GM21786 (cell line): Measurements from ENCODE around the gene GARIN5B.

ENCODE experiments used
- ATAC-seq: cut with Tn5 transposase; IDR thresholded peaks from one replicate; pipeline ENCODE4 v1.9.1; 2021; ENCODE audit not compliant: unreplicated experiment

The GARIN5B gene

DNA sequence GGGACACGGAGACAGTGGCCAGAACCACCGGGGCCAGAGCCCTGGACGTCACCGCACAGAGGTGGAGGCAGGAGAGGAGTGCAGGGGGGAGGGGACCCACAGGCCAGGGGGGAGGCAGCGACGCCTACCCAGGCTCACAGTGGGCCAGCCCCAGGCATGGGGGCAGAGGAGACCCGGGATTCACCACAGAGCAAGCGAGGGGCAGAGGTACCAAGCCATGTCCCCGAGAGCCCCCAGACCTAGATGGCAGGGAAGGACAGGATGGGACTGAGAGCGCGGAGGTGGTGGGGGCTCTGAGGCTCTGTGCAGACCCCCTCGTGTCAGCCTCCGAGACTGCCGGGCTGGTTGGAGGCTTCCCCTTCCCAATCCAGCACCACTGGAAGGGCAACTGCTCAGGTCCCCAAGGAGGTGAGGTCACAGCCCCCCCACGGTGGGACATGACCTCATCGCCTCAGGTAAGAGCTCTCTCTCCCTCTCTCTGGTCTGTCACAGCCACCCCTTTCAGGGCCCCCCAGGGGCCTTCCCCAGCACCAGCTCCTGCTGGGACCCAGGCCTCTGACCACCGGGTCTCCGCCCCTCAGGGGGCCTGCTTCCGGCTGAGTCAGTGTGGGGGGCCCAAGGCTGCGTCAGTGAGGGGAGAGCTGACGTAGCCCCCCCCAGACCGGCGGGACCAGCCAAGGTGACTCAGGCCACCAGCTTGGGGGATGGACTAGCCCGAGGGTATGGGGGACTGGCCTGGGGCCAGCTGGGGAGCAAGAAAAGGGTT lies 9.4 kb upstream of the GARIN5B start:
- ATAC-seq: no peak

DNA sequence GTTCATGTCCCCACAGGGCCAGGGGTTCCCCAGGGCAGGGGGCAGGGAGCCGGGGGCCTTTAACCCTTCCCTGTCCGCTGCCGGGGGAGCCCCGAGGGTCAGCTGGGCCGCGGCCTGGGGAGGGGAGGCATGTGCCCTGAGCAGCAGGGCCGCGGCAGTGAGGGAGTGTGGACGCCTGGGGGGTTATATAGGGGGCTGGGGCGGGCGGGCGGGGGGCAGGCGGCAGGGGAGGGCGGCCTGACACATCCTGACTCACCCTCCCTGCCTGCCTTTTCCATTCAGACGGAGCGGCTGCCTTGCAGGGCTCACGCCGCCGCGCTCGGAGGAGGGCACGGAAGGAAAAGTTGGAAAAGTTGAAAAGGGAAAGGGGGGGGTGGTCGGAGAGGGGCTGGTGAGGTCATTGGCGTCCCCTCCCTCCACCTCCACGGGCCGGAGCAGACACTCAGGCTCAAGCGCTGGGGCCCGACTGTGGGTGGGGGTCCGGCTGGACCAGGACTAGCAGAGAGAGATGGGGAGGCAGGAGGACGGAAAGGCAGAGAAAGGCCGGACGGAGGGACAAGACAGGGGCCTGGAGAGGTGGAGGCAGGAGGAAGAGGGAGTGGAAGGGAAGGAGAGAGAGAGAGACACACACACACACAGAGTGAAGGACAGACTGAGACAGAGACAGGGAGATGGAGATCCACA lies 7.4 kb upstream of the GARIN5B start, which contains the start of gene IL11:
Gene IL11, minus strand, starts transcription at position 159 of the 684 bp plus-strand sequence. Its CDS starts 153 bp downstream, at position 6.
- ATAC-seq: no peak

DNA sequence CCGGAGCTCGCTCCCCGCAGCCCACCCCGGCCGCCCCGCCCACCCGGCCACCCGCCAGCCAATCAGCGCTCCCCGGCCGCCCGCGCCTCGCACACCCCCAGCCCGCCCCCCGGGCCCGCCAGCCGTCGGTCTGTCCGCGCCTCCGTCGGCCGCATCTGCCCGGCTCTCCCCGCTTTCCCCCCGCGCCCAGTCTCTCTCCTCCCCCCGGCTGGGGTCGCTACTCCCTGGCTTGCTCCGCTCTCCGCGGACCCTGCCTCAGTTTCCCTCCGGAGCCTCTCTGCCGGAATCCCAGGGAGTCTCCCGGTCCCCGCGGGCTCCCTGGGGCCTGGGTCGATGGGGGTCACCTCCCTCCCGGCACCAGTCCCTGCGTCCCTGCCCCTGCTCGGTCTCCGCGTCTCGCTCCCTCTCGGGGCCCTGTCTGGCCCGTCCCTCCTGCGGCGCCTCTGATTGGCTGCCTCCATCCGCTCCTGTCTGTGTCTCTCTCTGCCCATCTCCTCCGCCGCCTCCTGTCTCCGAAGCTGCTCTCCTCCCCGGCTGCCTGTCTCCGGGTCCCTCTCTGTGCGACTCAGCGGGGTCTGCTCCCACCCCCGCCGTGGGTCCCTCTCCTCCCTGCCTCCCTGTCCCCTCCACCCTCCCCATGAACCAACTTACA lies 6.7 kb upstream of the GARIN5B start:
- ATAC-seq: no peak

DNA sequence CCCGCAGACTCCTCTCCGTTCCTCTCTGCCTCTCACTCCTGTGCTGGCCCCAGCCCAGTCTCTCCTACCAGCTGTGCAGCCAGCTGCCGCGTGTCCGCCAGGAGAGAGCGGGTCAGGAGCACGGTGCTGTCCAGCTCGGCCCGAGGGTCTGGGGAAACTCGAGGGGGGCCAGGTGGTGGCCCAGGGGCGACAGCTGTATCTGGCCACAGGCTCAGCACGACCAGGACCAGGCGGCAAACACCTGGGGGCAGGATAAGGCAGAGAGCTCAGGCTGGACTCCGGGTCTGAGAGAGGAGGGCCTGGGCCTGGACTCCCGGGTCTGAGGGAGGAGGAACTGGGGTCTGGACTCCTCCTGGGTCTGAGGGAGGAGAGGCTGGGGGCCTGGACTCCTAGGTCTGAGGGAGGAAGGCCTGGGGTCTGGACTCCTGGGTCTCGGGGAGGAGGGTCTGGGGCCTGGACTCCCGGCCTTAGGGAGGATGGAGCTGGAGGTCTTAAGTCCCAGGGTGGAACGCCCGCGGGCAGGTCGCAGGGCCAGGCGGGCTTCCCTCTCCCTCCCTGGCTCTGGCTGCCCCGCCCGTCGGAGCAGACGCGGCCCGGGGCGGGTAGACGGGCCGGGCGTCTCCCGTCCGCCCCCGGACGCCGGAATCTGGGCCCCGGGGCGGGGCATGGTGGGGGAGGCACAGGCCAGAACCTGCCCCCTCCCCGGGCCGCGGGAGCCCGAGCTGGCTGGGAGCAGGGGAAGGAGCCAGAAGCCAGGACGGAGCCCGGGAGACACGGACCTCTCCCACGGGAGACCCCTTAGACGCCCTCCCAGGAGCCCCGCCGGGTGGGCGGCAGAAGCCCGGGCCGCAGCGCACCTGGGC lies 5.9 kb upstream of the GARIN5B start:
- no peak for ATAC-seq

DNA sequence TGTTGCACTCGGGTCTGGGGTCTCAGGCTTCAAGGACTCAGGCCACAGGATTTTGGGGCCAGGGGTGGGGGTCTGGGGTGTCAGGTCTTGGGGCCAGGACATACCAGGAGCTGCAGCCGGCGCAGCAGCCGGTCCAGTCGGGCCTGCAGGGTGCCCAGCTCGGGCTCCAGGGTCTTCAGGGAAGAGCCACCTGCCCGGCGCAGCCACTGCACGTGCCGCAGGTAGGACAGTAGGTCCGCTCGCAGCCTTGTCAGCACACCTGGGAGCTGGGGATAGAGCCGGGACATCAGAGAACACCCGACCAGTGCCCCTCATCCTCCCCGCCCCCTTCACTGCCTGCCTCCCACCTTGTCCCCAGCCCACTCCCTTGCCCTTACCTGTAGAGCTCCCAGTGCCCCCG lies 5.0 kb upstream of the GARIN5B start:
- ATAC-seq: no peak

DNA sequence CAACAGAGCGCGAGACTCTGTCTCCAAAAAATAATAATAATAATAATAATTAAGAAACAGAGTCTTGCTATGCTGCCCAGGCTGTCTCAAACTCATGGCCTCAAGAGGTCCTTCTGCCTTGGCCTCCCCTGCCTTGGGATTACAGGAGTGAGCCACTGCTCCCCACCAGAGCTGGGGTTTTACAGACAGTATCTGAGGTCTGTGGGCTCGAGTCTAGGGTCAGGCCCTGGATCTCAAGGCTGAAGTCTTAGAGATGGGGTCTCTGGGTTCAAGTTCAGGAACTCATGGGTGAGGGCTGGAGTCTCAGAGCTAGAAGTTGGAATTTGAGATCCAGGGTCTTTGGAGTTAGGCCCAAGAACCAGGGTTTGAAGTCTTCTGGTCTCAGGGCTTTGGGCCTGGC lies 3.7 kb upstream of the GARIN5B start:
- ATAC-seq: no peak

DNA sequence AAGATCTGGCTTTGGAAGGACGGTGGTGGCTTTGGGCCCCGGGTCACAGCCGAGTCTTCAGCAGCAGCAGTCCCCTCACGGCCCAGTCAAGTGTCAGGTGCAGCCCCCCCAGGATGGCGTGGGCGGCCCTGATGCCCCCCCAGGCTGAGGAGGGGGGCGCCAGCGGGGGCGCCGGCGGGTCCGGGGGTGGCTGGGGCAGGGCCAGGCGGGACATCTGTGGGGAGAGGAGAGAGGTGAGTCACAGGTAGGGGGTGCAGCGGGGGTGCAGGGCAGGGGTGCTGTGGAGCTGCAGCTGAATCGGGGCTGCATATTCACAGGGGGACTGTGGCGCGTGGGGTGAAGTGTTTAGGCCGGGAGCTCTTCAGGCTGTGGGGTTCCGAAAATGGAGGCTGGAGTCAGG lies 2.9 kb upstream of the GARIN5B start:
- no peak for ATAC-seq

DNA sequence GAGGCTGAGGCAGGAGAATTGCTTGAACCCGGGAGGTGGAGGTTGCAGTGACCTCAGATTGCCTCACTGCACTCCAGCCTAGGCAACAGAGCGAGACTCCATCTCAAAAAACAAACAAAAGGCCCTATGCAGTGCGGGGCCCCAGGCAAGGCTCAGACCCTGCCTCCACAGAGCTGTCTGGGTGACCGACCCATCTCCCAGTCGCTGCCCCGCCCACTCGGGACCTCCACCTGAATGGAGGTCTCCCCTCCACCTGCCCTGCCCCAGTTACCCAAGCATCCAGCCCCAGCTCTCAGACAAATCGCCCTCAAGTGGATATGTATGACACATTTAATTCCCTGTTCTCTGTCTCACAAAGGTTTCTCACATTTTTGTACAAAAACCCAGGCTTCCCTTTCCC lies 2.2 kb upstream of the GARIN5B start:
- no peak for ATAC-seq

DNA sequence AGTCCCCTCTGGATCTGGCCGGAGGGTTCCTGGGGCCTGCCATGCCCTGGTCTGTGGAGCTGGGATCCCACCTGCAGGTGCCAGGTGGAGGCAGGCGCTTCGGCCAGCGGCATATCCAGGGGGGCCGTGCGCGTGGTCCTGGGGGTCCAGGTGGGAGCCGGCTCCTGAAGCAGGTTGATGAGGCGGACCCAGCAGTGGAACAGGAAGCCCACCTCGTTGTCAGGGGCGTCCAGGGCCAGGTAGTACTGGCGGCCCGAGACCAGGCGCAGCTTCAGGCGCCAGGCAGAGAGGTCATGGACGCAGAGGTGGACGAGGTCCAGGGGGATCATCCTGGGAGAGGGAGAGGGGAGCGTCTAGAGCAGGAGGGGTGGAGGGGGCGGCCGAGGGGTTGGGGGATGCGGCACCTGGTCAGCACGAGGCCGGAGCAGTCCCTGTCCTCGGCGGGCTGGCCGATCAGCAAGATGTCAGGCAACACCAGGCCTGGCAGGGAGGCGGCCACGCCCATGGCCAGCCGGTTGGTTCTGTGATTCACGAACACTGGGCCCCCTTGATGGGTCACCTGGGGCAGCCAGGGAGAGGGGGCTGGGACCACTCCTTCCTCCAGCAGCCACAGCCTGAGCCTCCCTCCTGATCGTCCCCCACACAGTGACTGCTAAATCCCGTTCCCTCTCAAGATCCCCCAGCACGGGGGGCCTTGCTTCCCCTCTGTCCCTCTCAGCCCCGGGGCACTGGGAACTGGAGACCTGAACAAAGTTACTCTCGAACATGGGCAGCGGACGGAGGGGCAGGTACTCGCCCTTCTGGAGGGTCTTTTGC lies 678 bp downstream of the GARIN5B start:
- ATAC-seq: no peak

DNA sequence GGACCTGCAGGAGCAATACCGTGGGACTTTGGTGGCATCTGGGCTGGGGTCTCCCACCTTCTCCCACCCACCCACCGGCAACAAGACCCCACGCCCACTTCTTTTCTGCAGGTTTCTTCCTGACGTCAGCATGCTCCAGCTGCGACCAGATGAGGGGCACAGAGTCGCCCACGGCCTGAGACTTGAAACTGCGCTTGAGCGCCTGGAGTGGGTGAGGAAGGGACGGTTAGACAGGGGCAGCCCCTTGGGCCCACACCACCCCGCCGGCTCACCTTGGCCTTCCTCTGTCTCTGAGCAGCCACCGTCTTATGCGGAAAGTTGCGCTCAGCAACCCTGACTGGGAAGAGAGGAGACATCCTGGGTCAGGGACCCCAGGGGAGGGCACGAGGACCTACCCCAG lies 2.2 kb downstream of the GARIN5B start:
- no peak for ATAC-seq

DNA sequence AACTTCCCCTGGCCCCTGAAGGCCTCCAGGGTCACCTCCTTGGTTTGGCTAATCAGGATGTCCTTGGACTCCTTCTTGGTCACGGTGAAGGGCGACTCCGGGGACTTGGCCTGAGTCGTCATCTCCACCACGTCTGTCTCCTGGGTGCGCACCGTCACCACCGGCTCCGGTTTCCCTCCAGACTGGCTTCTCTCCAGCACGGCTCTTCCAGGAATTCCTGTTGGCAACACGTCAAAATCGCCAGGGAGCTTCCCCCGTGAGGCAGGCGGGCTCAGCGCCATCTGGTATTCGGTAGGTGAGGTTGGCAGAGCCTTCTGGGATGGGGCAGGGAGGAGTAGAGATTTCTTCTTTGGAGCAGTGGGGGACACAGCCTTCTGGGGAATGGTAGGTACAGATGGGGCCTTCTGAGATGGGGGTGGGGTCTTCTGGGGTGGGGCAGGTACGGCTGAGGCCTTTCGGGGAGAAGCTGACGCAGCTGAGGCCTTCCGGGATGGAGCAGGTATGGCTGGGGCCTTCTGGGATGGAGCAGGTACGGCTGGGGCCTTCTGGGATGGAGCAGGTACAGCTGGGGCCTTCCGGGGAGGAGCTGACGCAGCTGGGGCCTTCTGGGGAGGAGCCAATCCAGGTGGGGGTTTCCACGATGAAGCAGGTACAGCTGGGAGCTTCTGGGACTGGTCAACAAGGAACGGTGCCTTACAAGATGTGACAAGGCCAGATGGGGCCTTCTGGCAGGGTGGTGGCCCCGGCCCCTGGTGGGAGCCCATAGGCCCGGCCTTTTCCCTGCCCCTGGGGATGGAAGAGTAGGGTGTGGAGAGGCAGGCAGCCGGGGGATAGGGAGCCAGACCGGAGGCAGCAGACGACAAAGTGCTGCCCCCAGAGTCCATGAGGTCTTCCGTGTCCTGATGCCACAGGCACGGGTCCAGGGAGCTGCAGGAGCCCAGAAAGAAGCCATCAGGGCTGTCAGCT lies 3.8 kb downstream of the GARIN5B start:
- no peak for ATAC-seq

DNA sequence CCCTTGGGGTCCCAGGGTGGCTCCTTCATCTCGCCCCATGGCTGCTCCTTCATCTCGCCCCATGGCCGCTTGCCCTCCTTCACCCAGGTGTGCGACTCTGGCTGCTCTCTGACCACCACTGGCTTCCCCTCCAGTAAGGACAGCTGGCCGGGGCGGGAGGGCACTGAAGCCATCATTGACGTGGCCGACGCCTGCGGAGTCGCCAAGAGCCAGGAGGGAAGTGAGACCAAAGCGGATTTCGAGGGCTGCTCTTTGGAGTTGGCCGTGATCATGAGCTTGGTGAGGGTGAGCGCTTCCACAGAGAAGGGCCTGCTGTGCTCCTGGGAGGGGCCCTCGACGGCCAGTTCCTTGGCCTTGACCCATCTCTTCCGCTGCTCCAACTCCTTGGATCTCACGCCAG lies 4.6 kb downstream of the GARIN5B start:
- ATAC-seq: no peak

DNA sequence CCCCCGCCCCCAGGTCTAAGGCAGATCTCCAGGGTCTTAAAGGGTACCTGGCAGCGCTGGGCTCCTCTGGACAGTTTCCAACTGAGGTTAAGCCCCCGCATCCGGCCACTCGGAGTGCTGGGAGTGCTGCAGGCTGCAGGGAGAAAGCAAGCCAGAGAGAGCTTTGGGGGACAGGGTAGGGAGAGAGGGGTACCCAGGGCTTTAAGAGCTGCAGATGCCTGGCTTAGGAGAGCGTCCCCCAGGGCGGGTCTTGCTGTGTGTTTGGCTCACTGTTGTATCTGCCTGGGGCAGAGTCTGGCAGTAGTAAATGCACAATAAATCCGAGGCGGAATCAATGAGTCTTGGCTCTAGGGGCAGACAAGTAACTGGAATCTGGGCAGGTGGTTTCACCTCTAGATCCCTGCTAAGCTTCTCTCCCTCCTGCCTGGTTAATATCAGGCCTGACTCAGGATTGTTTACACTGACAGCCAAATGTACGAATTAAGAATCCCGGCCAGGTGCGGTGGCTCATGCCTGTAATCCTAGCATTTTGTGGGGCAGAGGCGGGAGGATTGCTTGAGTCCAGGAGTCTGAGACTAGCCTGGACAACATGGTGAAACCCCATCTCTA lies 7.7 kb downstream of the GARIN5B start:
- ATAC-seq: no peak

DNA sequence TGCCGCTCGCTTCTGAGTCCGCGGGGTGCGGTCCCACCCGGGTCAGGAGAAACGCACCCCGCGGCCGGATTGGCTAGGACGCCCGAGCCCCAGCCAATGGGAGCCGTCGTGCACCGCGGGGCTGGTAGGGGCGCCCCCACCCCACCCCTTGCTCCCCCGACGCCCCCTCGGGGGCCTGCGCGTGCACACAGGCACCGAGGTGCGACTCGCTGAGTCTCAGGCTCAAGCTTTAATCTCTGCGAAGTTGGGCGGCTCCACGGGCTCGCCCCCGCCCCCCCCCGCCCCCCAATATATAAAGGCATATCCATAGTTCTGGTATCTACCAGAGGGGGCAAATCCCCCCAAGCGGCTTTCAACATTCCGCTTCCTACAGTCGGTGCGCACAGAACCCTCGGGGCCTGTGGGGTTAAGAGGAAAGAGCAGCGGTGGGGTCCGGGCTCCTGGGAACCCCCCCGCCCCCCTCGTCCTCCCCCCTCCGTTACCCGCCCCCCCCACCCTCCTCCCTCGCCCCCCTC lies 8.3 kb downstream of the GARIN5B start, which contains the start of gene COX6B2:
Gene COX6B2, minus strand, starts transcription at position 22 of the 515 bp plus-strand sequence. CDS start 198 bp downstream, outside the sequence.
- no peak for ATAC-seq

DNA sequence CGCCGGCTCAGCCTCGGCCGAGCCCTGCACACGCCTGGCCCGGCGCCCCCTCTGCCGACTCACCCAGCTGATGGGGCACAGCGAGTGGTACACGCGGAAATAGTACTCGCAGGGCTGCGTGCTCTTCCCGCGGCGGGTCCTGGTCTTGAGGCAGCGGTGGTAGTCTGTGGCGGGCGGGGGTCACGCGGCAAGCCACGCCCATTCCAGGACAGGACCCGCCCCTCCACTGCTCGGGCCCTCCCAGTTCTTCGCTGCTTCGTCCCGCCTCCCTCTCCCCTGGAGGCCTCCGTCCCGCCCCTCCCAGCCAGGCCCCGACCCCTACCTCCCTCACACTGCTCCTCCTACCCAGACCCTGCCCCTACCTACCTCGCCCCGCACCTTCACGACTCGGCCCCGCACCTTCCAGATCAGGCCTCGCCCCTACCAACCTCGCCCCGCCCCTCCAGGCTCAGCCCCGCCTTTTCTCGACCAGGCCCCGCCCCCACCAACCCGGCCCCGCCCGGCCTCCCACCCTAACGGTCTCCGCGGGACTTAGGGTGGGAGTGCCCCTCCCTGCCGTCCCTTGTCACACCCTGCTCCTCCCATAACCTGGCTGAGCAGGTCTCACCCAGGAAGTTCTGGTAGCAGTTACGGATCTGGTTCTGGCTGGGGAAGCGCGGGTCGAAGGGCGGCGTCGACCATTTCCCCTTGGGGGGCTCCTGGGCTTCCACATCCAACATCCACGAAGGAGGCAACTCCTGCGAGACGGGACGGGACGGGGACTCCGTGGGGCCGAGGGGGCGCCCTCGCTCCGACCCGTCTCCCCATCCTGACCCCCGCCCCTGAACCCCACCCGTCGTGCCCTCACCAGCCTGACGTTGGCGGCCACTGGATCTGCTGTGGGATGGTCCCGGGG lies 9.0 kb downstream of the GARIN5B start:
- ATAC-seq: no peak

DNA sequence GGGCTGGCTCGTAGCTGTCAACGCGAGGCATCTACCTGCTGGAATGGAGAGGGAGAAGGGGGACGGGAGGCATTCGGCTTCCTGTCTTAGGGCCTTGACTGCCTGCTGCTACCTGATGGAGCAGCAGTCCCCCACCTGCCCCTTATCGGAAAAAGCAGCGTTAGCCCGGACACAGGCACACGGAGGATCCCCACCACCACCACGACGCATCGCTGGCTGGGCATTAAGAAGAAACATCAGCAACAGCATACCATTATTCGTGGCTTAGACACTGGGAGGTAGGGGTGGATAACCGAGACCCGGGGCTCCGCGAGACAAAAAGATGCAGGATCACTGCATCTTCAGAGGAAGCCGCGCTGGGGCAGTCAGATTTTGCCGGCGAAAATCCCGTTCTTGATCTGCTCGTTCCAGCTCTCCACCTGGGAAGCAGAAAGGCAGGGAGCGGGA lies 9.7 kb downstream of the GARIN5B start:
- no peak for ATAC-seq

DNA sequence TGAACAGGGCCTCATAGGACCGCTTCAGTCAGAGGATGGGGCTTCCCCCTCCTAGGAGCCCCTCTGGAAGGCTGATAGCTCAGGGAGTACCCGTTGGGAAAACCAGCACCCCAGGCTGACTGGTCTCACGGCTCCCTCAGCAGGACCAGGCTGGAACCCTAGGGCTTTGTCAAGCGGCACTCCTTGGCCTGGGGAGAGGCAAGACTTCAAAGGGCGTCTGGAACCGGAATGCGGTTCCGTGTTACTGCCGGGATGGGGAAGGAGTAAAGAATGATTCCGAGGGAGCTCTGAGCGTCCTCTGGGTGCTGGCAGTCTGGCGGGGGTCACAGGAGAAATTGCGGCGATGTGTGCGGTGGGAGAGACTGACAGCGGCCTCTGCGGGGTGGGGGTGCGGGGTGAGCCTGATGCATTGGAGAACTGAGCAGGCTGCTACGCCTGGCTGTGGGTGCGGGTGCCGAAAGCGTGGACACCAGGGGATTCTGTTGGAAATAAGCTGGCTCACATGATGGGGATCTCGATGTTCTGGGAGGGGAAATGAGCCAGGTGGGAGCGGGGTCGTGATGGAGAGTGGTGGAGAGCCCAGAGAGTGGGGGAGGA lies 10.4 kb downstream of the GARIN5B start:
- ATAC-seq: no peak
